GM19035 (cell line): ENCODE results near the gene TCF7L1.

ENCODE experiments used
- ATAC-seq: cut with Tn5 transposase; IDR thresholded peaks from one replicate; pipeline ENCODE4 v1.9.1; 2021; ENCODE audit not compliant: unreplicated experiment

Gene TCF7L1

GRCh38 chr2:85160966-85161960, 28.1 kb downstream of the TCF7L1 start:
- no peak for ATAC-seq

DNA sequence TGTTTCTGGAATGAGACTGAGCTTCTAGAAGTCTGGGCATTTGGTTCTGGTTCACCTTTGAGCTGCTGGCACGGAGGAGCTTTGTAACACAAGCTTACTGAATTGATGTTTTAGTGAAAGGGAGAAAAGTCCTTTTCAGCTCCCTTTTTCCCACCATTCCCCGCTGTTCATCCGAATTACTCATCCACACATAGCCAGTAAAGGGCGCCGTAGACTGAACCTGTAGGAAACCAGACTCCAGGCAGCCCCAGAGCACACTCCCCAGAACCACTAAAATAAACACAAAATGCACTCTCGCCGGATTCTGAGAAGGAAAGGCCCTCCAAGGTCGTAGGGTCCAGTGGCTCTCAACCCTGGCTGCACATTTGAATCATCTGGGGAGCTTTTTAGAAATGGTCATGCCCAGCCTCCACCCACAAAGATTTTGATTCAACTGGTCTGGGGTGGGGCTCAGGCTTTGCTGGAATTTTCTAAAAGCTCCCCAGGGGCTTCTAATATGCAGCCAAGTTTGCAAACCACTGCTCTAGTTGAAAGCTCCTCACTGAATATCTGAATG, 29.6 kb downstream of the TCF7L1 start:
- no peak for ATAC-seq

- ATAC-seq, result no peak
Measured at GRCh38 chr2:85163675-85164074, 30.5 kb downstream of the TCF7L1 start.

- ATAC-seq, result no peak
Measured at GRCh38 chr2:85164145-85164569, 31.0 kb downstream of the TCF7L1 start.

DNA sequence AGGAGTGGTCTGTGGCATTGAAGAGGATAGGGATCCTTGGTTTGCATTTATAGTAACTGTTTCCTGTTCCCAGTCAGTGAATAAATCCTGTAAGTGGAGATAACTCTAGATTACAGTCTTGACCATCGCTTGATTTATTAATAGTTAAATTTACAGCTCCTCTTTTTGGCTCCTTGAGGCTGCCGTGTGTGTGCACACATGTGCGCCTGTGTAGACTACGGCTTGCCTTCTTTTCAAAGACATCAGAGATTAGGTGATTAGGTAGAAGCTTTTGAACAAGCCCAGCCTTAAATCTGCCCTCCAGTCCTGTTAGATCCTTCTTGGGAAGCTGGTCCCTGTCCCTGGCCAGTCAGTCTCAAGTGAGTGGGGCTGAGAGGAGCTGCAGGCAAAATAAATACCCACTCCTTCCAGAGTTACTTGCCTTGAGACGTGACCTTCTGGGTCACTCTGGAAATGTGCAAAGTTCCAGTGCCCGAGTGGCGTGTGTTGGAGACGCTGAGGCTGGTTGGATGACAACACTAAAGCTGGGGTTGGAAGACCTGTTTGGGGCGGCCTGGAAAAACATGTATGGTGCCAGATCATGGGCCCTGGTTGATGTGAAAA, 32.0 kb downstream of the TCF7L1 start:
- ATAC-seq, result no peak

- ATAC-seq, result no peak
Measured at GRCh38 chr2:85166021-85166420, 32.8 kb downstream of the TCF7L1 start.

DNA sequence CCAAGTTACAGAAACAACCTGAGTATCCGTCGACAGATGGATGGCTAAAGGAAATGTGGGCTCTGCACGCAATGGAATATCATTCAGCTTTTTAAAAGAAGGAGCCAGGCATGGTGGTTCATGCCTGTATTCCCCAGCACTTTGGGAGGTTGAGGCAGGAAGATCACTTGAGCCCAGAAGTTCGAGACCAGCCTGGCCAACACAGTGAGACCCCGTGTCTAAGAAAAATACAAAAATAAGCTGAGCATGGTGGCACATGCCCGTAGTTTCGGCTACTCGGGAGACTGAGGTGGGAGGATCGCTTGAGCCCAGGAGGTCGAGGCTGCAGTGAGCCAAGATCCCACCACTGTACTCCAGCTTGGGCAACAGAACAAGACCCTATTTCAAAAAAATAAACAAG, 34.3 kb downstream of the TCF7L1 start:
- ATAC-seq, result no peak

DNA sequence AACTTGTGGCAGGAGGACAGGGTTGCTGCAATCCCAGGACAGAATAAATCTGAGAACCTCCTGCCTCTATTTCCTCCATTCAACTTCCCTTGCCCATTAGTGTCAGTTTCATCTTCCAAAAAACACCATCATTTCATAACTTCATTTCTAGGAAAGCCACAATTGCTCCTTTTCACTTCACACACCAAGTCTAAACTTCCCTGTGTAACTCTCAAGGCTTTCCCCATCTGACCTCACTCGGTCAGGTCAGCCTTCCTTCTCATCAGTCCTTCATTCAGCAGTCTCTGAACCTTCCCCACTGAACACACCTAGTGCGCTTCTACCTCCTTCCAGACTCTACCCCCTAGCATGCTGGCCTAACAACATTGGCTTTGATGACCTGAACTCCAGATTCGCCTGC, 35.8 kb downstream of the TCF7L1 start:
- no peak for ATAC-seq

DNA sequence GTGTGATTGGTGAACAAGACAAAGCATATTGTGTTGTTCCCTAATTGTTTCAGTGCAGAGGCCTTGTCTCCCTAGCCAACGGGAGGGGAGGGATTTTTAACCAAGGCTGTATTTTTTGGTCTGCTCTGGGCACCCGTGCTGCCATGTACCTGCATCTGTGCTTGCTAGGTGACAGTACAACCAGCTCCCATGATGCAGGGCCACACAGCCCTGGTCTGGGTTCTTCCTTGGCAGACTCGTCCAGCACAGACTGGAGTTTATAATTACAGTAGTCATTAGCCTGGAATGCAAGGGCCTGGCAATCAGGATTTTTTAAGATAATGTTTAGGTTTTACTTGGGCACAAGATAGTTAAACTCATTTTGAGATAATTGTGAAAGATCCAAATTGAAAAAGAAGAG, 36.4 kb downstream of the TCF7L1 start:
- no peak for ATAC-seq

GRCh38 chr2:85170938-85171475, 37.8 kb downstream of the TCF7L1 start:
- ATAC-seq, result no peak

DNA sequence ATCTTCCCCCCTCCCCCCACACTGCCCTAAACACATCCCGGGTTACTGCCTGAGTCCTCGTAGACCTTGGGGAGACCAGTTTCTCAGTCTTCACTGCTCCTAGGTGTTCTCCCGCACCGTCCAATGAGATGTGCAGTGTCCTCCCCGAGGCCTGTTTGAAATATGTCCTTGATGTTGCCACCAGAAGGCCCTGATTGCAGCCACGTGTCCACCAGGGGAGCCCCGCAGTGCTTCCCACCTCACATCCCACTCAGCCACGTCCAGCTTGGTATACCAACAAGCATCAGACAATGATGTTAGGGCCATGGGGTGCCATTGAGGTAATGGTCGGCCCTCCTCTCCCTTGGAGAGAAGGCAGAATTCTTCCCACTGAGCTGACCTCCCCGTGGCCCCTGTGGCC, 38.7 kb downstream of the TCF7L1 start:
- no peak for ATAC-seq

GRCh38 chr2:85173909-85174308, 40.7 kb downstream of the TCF7L1 start:
- no peak for ATAC-seq

- no peak for ATAC-seq
Measured at GRCh38 chr2:85174943-85175342, 41.8 kb downstream of the TCF7L1 start.

GRCh38 chr2:85175369-85176299, 42.4 kb downstream of the TCF7L1 start:
- ATAC-seq, result no peak

GRCh38 chr2:85177031-85177824, 44.0 kb downstream of the TCF7L1 start:
- no peak for ATAC-seq

GRCh38 chr2:85178154-85178553, 45.0 kb downstream of the TCF7L1 start:
- ATAC-seq, result no peak

DNA sequence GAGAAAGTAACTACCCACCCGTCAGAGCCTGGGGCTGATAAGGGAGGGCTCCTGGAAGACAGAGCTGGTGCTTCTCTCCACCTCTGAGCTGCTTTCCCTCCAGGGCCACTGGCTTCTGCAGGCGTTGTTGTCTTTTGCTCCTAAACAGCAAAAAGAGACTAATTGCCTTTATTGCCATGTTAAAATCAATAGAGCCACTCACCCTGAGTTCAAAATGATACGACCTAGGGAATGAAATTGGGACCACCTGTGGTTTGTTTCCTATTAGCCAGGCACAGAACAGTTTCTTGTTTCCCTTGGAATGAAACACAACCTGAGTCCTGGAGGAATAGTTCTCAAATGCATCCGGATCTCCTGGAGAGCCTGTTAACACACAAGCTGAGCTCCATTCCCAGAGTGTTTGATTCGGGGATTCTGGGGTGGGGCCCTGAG, 45.8 kb downstream of the TCF7L1 start:
- ATAC-seq, result no peak

DNA sequence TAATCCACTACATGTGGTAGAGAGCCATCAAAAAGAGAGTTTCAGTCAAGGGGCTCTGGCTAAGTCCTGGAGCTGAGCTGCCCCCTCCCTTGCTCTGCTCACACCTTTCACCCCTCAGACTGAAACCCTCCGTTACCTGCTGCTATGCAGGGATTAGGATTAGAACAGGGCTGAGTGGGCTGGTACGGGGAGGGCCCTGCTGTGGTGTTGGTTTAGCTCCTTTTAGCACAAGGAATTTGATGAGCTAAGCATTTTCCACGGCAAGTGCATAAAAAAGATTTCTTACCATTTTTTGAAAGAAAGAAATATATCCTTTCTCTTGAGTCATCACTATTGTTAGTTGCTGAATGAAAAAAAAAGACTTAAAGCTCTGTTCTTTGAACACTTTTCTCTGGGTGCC, 46.3 kb downstream of the TCF7L1 start:
- no peak for ATAC-seq

- ATAC-seq, result no peak
Measured at GRCh38 chr2:85180322-85181133, 47.3 kb downstream of the TCF7L1 start.
